Glutamatergic neuron (in vitro differentiated cells): ENCODE results near the gene GLTPD2. TPM values are rescaled to one million over a fixed set of nuclear protein-coding genes. Genes with fewer than 3 reads are reported as not detected.

Experiments
- DNase-seq: peaks from one replicate; pipeline ENCODE4 v3.0.0; 2022
- H3K27ac Mint-ChIP-seq: one replicate; pipeline ENCODE4 v1.8.0; 2020; ENCODE audit warnings: mild to moderate bottlenecking, mixed read lengths, inconsistent platforms; ENCODE audit not compliant: unreplicated experiment
- H3K27me3 Mint-ChIP-seq: one replicate; pipeline ENCODE4 v1.8.0; 2020; ENCODE audit warnings: mild to moderate bottlenecking, moderate library complexity, mixed read lengths, inconsistent platforms; ENCODE audit not compliant: unreplicated experiment
- H3K36me3 Mint-ChIP-seq: one replicate; pipeline ENCODE4 v1.8.0; 2020; ENCODE audit warnings: mild to moderate bottlenecking, mixed read lengths, inconsistent platforms; ENCODE audit not compliant: unreplicated experiment
- H3K4me1 Mint-ChIP-seq: one replicate; pipeline ENCODE4 v1.8.0; 2020; ENCODE audit warnings: mild to moderate bottlenecking, low read depth, mixed read lengths, inconsistent platforms; ENCODE audit not compliant: unreplicated experiment
- H3K4me3 Mint-ChIP-seq: one replicate; pipeline ENCODE4 v1.8.0; 2020; ENCODE audit warnings: mild to moderate bottlenecking, mixed read lengths, inconsistent platforms; ENCODE audit not compliant: unreplicated experiment
- H3K9me3 Mint-ChIP-seq: one replicate; pipeline ENCODE4 v1.8.0; 2020; ENCODE audit warnings: mild to moderate bottlenecking, moderate library complexity, mixed read lengths, inconsistent platforms; ENCODE audit not compliant: unreplicated experiment
- long read RNA-seq: library from polyadenylated mRNA; unstranded; transcript quantifications from one replicate; pipeline ENCODE4 v2.0.0, GENCODE V29; 2020; ENCODE audit not compliant: unreplicated experiment
- total RNA-seq: library from RNA; stranded (reverse); fragmentation: NEBNext Ultra II Directional; extraction: Animal tissue kit (Norgen Biotek cat#: 25700); gene quantifications from one replicate; pipeline ENCODE4 v1.2.1, GENCODE V29; 2021; ENCODE audit not compliant: unreplicated experiment
- TF ChIP-seq, protein P1 (sequence below): fragments of 200-600 bp; sonication (generic); IDR thresholded peaks from one replicate; pipeline ENCODE4 v1.5.0; 2021; ENCODE audit not compliant: partially characterized antibody, unreplicated experiment

GLTPD2 gene
- total RNA-seq: not detected
- long read RNA-seq, partial matches to known transcripts: 0 of 1 reads
- long read RNA-seq, other reads (novel, unspliced or antisense): 1 of 1 reads

DNA sequence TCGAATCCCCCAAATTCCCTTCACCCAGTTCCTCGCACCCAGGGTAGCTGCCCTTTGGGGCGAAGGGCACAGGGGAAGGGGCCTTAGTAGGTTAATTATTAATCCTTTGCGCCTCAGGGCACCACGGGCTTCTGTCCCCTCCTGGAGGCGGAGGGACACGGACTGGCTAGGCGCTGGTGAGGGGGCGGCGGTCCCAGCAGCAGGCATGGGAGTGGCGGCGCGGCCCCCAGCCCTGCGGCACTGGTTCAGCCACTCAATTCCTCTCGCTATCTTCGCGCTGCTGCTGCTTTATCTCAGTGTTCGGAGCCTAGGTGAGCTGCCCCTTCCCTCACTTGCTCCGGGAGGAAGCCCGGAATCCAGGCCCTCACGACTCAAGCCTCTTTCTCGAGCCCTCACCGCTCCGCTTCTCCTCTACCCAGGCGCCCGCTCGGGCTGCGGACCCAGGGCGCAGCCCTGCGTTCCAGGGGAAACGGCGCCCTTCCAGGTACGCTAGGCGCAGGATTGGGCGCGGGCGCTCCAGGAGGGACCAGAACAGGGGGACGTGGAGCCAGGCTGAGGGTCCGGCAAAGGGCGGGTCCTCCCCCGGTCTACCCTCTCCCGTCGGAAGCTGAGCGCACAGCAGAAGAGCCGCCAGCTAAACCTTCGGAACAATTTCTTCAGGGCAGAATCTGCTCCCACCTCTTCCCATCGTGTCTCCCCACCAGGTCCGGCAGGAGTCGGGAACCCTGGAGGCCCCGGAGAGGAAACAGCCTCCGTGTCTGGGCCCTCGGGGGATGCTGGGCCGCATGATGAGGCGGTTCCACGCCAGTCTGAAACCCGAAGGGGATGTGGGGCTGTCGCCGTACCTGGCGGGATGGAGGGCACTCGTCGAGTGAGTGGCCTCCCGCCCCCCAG, at the start of gene GLTPD2:
Gene GLTPD2 (plus strand): TSS at position 158 of the 894 bp plus-strand sequence. CDS start 48 bp downstream, at position 206.
- Mint-ChIP-seq H3K36me3 (no peaks in the 10 kb centered on the region), H3K27ac (peak within 1 kb of the TSS; percentile 76), H3K4me3 (peak within 1 kb of the TSS; percentile 91), H3K4me1 (peaks cover 12% of the 10 kb centered on the region), H3K27me3 (peaks cover 10% of the 10 kb centered on the region), H3K9me3 (peaks cover 7% of the 10 kb centered on the region)
- TF ChIP-seq, protein P1, sequence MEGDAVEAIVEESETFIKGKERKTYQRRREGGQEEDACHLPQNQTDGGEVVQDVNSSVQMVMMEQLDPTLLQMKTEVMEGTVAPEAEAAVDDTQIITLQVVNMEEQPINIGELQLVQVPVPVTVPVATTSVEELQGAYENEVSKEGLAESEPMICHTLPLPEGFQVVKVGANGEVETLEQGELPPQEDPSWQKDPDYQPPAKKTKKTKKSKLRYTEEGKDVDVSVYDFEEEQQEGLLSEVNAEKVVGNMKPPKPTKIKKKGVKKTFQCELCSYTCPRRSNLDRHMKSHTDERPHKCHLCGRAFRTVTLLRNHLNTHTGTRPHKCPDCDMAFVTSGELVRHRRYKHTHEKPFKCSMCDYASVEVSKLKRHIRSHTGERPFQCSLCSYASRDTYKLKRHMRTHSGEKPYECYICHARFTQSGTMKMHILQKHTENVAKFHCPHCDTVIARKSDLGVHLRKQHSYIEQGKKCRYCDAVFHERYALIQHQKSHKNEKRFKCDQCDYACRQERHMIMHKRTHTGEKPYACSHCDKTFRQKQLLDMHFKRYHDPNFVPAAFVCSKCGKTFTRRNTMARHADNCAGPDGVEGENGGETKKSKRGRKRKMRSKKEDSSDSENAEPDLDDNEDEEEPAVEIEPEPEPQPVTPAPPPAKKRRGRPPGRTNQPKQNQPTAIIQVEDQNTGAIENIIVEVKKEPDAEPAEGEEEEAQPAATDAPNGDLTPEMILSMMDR: no peak
- DNase-seq: peak; percentile 37

DNA sequence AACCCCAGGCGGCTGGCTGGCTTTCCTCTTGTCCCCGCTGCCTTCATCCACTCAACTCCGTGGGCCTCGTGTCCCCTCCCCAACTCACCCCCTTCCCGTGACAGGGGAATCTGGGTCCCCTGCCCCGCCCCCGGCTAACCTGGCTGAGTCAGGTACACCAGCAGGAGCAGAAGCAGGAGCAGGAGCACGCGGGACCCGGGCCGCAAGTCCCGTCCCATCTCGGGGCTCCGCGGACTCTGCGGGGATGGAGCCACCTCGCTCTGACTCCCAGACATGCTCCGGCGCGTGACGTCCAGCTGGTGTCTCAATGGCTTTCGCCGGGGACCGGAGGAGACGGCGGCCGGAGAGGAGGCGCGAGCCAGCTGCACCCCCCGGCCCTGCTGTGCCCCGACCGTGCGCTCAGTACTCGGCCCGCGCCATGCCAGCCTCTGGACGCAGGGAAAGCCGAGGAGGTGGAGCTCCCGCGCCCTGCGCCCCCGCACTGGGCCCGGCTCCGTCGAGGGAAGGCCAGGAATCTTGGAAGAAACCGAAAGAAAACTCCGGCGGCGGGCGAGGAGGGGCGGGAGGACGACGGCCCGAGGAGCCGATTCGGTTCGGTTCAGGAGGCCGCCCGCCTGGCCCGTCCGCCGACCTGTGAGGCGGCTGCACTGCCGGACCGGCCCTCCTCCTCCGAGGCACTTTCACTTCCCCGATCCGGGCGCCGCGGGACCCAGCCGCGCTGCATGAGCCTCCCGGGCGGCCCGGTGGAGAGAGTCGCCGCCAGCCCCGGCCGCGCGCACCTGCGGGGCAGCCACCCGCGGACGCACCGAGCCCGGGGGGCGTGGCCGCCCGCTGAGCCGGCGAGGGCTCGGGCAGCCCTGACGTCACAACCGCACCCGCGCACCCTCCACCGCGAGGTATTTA, 49.4 kb upstream of the GLTPD2 start, which contains the start of the genes CXCL16 and ZMYND15:
Gene CXCL16 (minus strand): TSS at position 807 of the 903 bp plus-strand sequence. CDS start 589 bp downstream, at position 218.
Gene ZMYND15 (plus strand): TSS at position 712 of the 903 bp plus-strand sequence. CDS start 716 bp downstream, outside the sequence.
- no peaks in the 10 kb centered on the region for H3K4me1 Mint-ChIP-seq
- no peaks in the 10 kb centered on the region for H3K9me3 Mint-ChIP-seq
- DNase-seq: peak; percentile 63
- TF ChIP-seq, protein P1: no peak
- H3K4me3 Mint-ChIP-seq: peak within 1 kb of the TSS; percentile 68
- H3K27me3 Mint-ChIP-seq: peaks cover 28% of the 10 kb centered on the region
- H3K36me3 Mint-ChIP-seq: peaks cover 7% of the 10 kb centered on the region
- H3K27ac Mint-ChIP-seq: peak within 1 kb of the TSS; percentile 41

- DNase-seq: no peak
These were observed 48.8 kb upstream of the GLTPD2 start for GRCh38 chr17:4740025-4740351.

DNA sequence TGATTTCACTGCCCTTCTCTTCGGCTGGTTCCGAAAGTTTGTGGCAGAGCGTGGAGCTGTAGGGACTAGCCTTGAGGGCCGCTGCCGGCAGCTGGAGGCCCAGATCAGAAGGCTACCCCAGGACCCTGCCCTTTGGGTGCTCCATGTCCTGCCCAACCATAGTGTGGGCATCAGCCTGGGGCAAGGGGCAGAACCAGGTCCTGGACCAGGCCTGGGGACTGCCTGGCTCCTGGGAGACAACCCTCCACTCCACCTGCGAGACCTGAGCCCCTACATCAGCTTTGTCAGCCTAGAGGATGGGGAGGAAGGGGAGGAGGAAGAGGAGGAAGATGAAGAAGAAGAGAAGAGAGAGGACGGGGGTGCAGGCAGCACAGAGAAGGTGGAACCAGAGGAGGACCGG, 48.2 kb upstream of the GLTPD2 start:
- Mint-ChIP-seq H3K27ac (peak overlapping the region; percentile 41), H3K9me3 (peaks cover 2% of the 10 kb centered on the region), H3K4me1 (no peaks in the 10 kb centered on the region), H3K27me3 (peaks cover 32% of the 10 kb centered on the region), H3K4me3 (peak overlapping the region; percentile 68), H3K36me3 (peaks cover 7% of the 10 kb centered on the region)
- TF ChIP-seq, protein P1: no peak
- no peak for DNase-seq

More at GRCh38 chr17:4740025-4740351, 48.8 kb upstream of the GLTPD2 start:
- peak overlapping the region; percentile 68 for H3K4me3 Mint-ChIP-seq
- peak overlapping the region; percentile 41 for H3K27ac Mint-ChIP-seq
- H3K4me1 Mint-ChIP-seq: no peaks in the 10 kb centered on the region
- H3K27me3 Mint-ChIP-seq: peaks cover 28% of the 10 kb centered on the region
- TF ChIP-seq, protein P1: no peak
- peaks cover 7% of the 10 kb centered on the region for H3K36me3 Mint-ChIP-seq
- no peaks in the 10 kb centered on the region for H3K9me3 Mint-ChIP-seq
